Karpas-422 (cell line): ENCODE data around the gene LIAS. TPM values are rescaled to one million over a fixed set of nuclear protein-coding genes. Genes with fewer than 3 reads are reported as not detected.

Experiments used
- DNase-seq: peaks from one replicate; pipeline ENCODE4 v3.0.0-alpha.2; 2015
- H2AFZ ChIP-seq: fragments of 200-600 bp; sonication (generic); 2 replicates; pipeline ENCODE4 v1.6.1; 2014; ENCODE audit warnings: antibody characterized with exemption, low read length, mixed read lengths
- H3K27ac ChIP-seq: fragments of 200-600 bp; sonication (generic); 2 replicates; pipeline ENCODE4 v1.5.1; 2014; ENCODE audit warnings: mild to moderate bottlenecking, low read length, moderate library complexity
- H3K27me3 ChIP-seq: fragments of 200-600 bp; sonication (generic); 2 replicates; pipeline ENCODE4 v1.6.1; 2014; ENCODE audit warnings: low read length, mixed read lengths
- H3K36me3 ChIP-seq: fragments of 200-600 bp; sonication (generic); 2 replicates; pipeline ENCODE4 v1.6.1; 2014; ENCODE audit warnings: low read length, mixed read lengths; ENCODE audit not compliant: insufficient read depth
- H3K4me1 ChIP-seq: fragments of 200-600 bp; sonication (generic); 2 replicates; pipeline ENCODE4 v1.6.1; 2014; ENCODE audit warnings: mild to moderate bottlenecking, low read length, mixed read lengths
- H3K4me2 ChIP-seq: fragments of 200-600 bp; sonication (generic); 2 replicates; pipeline ENCODE4 v1.6.1; 2014; ENCODE audit warnings: low read length, low read depth, mild to moderate bottlenecking; ENCODE audit not compliant: poor library complexity, severe bottlenecking
- H3K4me3 ChIP-seq: fragments of 200-600 bp; sonication (generic); 2 replicates; pipeline ENCODE4 v1.5.1; 2014; ENCODE audit warnings: mild to moderate bottlenecking, antibody characterized with exemption, low read length, mixed read lengths
- H3K79me2 ChIP-seq: fragments of 200-600 bp; sonication (generic); 2 replicates; pipeline ENCODE4 v1.6.1; 2014; ENCODE audit warnings: mild to moderate bottlenecking, low read length, mixed read lengths
- H3K9ac ChIP-seq: fragments of 200-600 bp; sonication (generic); 2 replicates; pipeline ENCODE4 v1.6.0; 2014; ENCODE audit warnings: low read length
- H3K9me2 ChIP-seq: fragments of 200-600 bp; sonication (generic), shearing (Covaris generic); replicated peaks from 2 replicates; pipeline ENCODE4 v1.6.0; 2014; ENCODE audit warnings: mild to moderate bottlenecking, low read length, moderate library complexity; ENCODE audit not compliant: insufficient read depth
- H3K9me3 ChIP-seq: fragments of 300-700, 200-600 bp; sonication (generic); 2 replicates; pipeline ENCODE4 v1.6.1; 2014; ENCODE audit warnings: low read length, mixed read lengths
- H4K20me1 ChIP-seq: fragments of 200-600 bp; sonication (generic); 2 replicates; pipeline ENCODE4 v1.6.1; 2014; ENCODE audit warnings: mild to moderate bottlenecking, antibody characterized with exemption, low read length, low read depth; ENCODE audit not compliant: insufficient read depth
- total RNA-seq: library from RNA; depleted of rRNA; stranded (reverse); fragments of >200 nt; shearing (Covaris generic); gene quantifications from 2 replicates; pipeline ENCODE4 v1.2.3, GENCODE V29; 2014; ENCODE audit warnings: low replicate concordance

The LIAS gene
- total RNA-seq, 1 experiment from 2014 or later = 19.5 TPM

GRCh38 chr4:39480251-39480650 is 21.4 kb downstream of the LIAS start:
- no peak overlapping the region for H3K4me2 ChIP-seq
- no peak overlapping the region for H2AFZ ChIP-seq

GRCh38 chr4:39480902-39481695 is 22.2 kb downstream of the LIAS start:
- no peaks in the 10 kb centered on the region for H3K4me1 ChIP-seq
- H3K79me2 ChIP-seq = no peaks in the 10 kb centered on the region
- no peaks in the 10 kb centered on the region for H3K9me2 ChIP-seq
- H4K20me1 ChIP-seq = no peaks in the 10 kb centered on the region
- H2AFZ ChIP-seq = no peak overlapping the region
- H3K9me3 ChIP-seq = no peaks in the 10 kb centered on the region
- no peak for DNase-seq
- no peak overlapping the region for H3K27ac ChIP-seq
- H3K4me2 ChIP-seq = no peak overlapping the region
- H3K36me3 ChIP-seq = 0 out of 2 replicates have a peak, but pooled peaks cover 4% of the 10 kb centered on the region
- no peak overlapping the region for H3K4me3 ChIP-seq
- no peaks in the 10 kb centered on the region for H3K27me3 ChIP-seq
- no peak overlapping the region for H3K9ac ChIP-seq

More at GRCh38 chr4:39480251-39480650, 21.4 kb downstream of the LIAS start:
- Histone ChIP-seq H3K9me2 (no peaks in the 10 kb centered on the region), H3K36me3 (0 out of 2 replicates have a peak, but pooled peaks cover 4% of the 10 kb centered on the region), H3K27me3 (no peaks in the 10 kb centered on the region), H4K20me1 (no peaks in the 10 kb centered on the region), H3K9ac (no peak overlapping the region), H3K79me2 (no peaks in the 10 kb centered on the region), H3K9me3 (no peaks in the 10 kb centered on the region), H3K4me1 (no peaks in the 10 kb centered on the region), H3K27ac (no peak overlapping the region), H3K4me3 (no peak overlapping the region)
- no peak for DNase-seq

GRCh38 chr4:39484582-39485272 is 25.9 kb downstream of the LIAS start:
- H2AFZ ChIP-seq = no peak overlapping the region
- H3K9me2 ChIP-seq = no peaks in the 10 kb centered on the region
- no peak overlapping the region for H3K9ac ChIP-seq
- DNase-seq = no peak
- H3K9me3 ChIP-seq = no peaks in the 10 kb centered on the region
- no peak overlapping the region for H3K27ac ChIP-seq
- no peak overlapping the region for H3K4me3 ChIP-seq
- no peaks in the 10 kb centered on the region for H3K27me3 ChIP-seq
- no peaks in the 10 kb centered on the region for H3K4me1 ChIP-seq
- H3K36me3 ChIP-seq = no peaks in the 10 kb centered on the region
- H3K79me2 ChIP-seq = no peaks in the 10 kb centered on the region
- no peaks in the 10 kb centered on the region for H4K20me1 ChIP-seq
- H3K4me2 ChIP-seq = no peak overlapping the region

- Histone ChIP-seq H3K4me1 (no peaks in the 10 kb centered on the region), H3K36me3 (no peaks in the 10 kb centered on the region), H3K79me2 (no peaks in the 10 kb centered on the region), H3K4me2 (no peak overlapping the region), H3K4me3 (no peak overlapping the region), H2AFZ (no peak overlapping the region), H3K9ac (no peak overlapping the region), H3K9me3 (no peaks in the 10 kb centered on the region), H3K27ac (no peak overlapping the region), H3K27me3 (no peaks in the 10 kb centered on the region), H3K9me2 (no peaks in the 10 kb centered on the region), H4K20me1 (no peaks in the 10 kb centered on the region)
- no peak for DNase-seq
Measured at GRCh38 chr4:39486221-39486804, 27.5 kb downstream of the LIAS start.

GRCh38 chr4:39490322-39490721 is 31.5 kb downstream of the LIAS start:
- no peaks in the 10 kb centered on the region for H3K9me3 ChIP-seq
- no peaks in the 10 kb centered on the region for H3K79me2 ChIP-seq
- H3K4me2 ChIP-seq = no peak overlapping the region
- H3K9ac ChIP-seq = no peak overlapping the region
- no peaks in the 10 kb centered on the region for H4K20me1 ChIP-seq
- DNase-seq = no peak
- no peak overlapping the region for H3K27ac ChIP-seq
- no peak overlapping the region for H2AFZ ChIP-seq
- H3K9me2 ChIP-seq = no peaks in the 10 kb centered on the region
- H3K4me1 ChIP-seq = no peaks in the 10 kb centered on the region
- no peak overlapping the region for H3K4me3 ChIP-seq
- H3K36me3 ChIP-seq = no peaks in the 10 kb centered on the region
- no peaks in the 10 kb centered on the region for H3K27me3 ChIP-seq

GRCh38 chr4:39494354-39494753 is 35.5 kb downstream of the LIAS start:
- no peaks in the 10 kb centered on the region for H3K27me3 ChIP-seq
- no peaks in the 10 kb centered on the region for H3K4me1 ChIP-seq
- no peaks in the 10 kb centered on the region for H3K9me2 ChIP-seq
- no peak overlapping the region for H3K9ac ChIP-seq
- no peak for DNase-seq
- H3K36me3 ChIP-seq = peaks cover 12% of the 10 kb centered on the region; the same call in 1 of the 2 replicates
- H4K20me1 ChIP-seq = no peaks in the 10 kb centered on the region
- no peak overlapping the region for H3K27ac ChIP-seq
- H3K9me3 ChIP-seq = no peaks in the 10 kb centered on the region
- H3K4me3 ChIP-seq = no peak overlapping the region
- H3K79me2 ChIP-seq = no peaks in the 10 kb centered on the region
- no peak overlapping the region for H2AFZ ChIP-seq
- no peak overlapping the region for H3K4me2 ChIP-seq

- H3K36me3 ChIP-seq = peaks cover 15% of the 10 kb centered on the region; the same call in 1 of the 2 replicates
- H3K9ac ChIP-seq = no peak overlapping the region
- no peak overlapping the region for H3K4me2 ChIP-seq
- no peak overlapping the region for H2AFZ ChIP-seq
- no peak overlapping the region for H3K27ac ChIP-seq
- no peaks in the 10 kb centered on the region for H3K4me1 ChIP-seq
- no peaks in the 10 kb centered on the region for H3K9me3 ChIP-seq
- H3K9me2 ChIP-seq = no peaks in the 10 kb centered on the region
- no peak for DNase-seq
- no peaks in the 10 kb centered on the region for H4K20me1 ChIP-seq
- H3K27me3 ChIP-seq = no peaks in the 10 kb centered on the region
- H3K4me3 ChIP-seq = no peak overlapping the region
- H3K79me2 ChIP-seq = no peaks in the 10 kb centered on the region
Measured at GRCh38 chr4:39495446-39496213, 36.8 kb downstream of the LIAS start.
